AG09309 (cell line): Measurements from ENCODE around the gene IGSF23.

Experiments
- DNase-seq: peaks from one replicate; pipeline ENCODE4 v3.0.0-alpha.2; 2010; ENCODE audit warnings: low read depth
- H3K4me3 ChIP-seq: 2 replicates; pipeline ENCODE4 v1.5.1; 2011; ENCODE audit warnings: mild to moderate bottlenecking, low read depth, low read length, moderate library complexity; ENCODE audit not compliant: control insufficient read depth
- CTCF ChIP-seq: IDR thresholded peaks from 2 replicates; pipeline ENCODE4 v1.5.1; 2011; ENCODE audit warnings: mild to moderate bottlenecking, low read depth, low read length, inconsistent platforms; ENCODE audit not compliant: insufficient read depth, control insufficient read depth; ENCODE audit errors: missing control alignments

The IGSF23 gene

GRCh38 chr19:44653977-44654774 is 40.8 kb downstream of the IGSF23 start:
- TF ChIP-seq CTCF = peak; percentile 60
- no peak for DNase-seq
- H3K4me3 ChIP-seq = no peak overlapping the region

- H3K4me3 ChIP-seq = no peak overlapping the region
- DNase-seq = no peak
- peak; percentile 93 for TF ChIP-seq CTCF
Observed at GRCh38 chr19:44657211-44657921, 44.0 kb downstream of the IGSF23 start.

DNA sequence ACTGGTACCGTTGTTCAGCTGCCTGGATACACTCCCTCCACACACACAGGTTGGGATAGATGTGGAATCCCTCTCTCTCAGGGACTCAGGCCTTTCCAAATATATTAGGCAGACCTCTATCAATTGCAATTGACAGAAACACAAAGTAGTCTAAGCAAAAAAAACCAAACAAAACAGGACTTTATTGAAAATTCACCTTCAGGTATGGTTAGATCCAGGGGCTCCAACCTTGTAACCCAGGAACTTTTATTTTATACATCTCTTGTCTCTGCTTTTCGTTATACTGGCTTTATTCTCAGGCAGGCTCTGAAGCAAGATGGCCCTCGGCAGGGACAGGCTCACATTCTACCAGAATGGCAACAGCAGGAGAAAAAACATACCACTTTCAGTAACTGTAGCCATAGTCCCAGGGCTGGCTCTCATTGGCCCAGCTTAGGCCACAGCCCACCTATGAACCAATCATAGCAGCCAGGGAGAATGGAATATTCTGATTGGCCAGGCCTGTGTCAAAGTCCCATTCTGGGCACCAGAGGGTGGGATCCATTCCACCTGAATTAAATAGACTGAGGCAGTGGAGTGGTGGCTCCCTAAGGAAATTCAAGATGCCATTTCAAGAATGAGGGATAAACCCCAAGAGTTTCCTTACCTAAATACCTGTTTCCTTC is 44.8 kb downstream of the IGSF23 start:
- no peak for TF ChIP-seq CTCF
- no peak for DNase-seq
- H3K4me3 ChIP-seq = no peak overlapping the region

GRCh38 chr19:44660081-44660480 is 46.7 kb downstream of the IGSF23 start:
- no peak for TF ChIP-seq CTCF
- DNase-seq = no peak
- H3K4me3 ChIP-seq = no peak overlapping the region

DNA sequence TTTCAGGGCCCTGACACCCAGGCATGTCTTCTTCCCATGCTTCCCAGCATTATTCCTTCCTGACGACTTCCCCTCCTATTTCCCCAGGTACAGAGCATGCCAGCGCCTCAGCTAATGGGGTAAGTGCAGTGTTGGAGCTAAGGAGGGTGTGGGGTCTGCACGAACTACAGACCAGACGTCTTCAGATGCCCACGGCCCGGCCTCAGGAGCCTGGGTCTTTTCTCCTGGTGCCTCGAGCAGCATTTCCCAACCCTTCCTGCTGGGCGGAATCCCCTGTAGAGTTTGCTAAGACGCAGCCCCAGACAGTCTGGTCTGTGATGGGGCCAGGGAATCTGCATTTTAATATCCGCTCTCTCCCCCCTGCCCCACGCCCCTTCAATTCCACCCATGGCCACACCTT is 47.8 kb downstream of the IGSF23 start:
- H3K4me3 ChIP-seq = no peak overlapping the region
- TF ChIP-seq CTCF = no peak
- DNase-seq = no peak

DNA sequence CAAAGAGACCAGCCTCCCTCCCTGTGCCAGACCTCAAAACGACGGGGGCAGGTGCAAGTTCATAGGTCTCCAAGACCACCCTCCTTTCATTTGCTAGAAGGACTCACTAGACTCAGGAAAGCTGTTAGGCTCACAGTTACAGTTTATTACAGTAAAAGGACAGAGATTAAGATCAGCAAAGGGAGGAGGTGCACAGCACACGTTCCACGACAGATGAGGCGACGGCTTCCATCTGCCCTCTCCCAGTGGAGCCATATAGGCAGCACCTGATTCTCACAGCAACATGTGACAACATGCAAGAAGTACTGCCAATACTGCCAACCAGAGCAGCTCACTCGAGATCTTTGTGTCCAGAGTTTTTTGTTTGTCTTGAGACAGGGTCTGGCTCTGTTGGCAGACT is 48.5 kb downstream of the IGSF23 start:
- no peak for TF ChIP-seq CTCF
- no peak overlapping the region for H3K4me3 ChIP-seq
- no peak for DNase-seq
